NCI-H1930 (cell line): ENCODE measurements around the gene BEGAIN.

ENCODE experiments used
- DNase-seq, 2 experiments: peaks; one replicate each; lab custom pipeline; 2025; lab: John Stamatoyannopoulos, UW

Gene BEGAIN

GRCh38 chr14:100567877-100568163 is 19.4 kb downstream of the BEGAIN start:
- DNase-seq = no peak

- DNase-seq = no peak
Measured at GRCh38 chr14:100567009-100567876, 20.0 kb downstream of the BEGAIN start.

- no peak for DNase-seq
Measured at GRCh38 chr14:100566586-100566985, 20.6 kb downstream of the BEGAIN start.

- no peak for DNase-seq
Measured at GRCh38 chr14:100566119-100566518, 21.1 kb downstream of the BEGAIN start.

GRCh38 chr14:100565650-100566049 is 21.6 kb downstream of the BEGAIN start:
- DNase-seq = no peak

- DNase-seq = no peak
Measured at GRCh38 chr14:100564512-100564911, 22.7 kb downstream of the BEGAIN start.

- DNase-seq = no peak
Measured at GRCh38 chr14:100562751-100563150, 24.5 kb downstream of the BEGAIN start.

GRCh38 chr14:100561005-100561404 is 26.2 kb downstream of the BEGAIN start:
- no peak for DNase-seq

- no peak for DNase-seq
Measured at GRCh38 chr14:100560471-100560870, 26.7 kb downstream of the BEGAIN start.

GRCh38 chr14:100559455-100559854 is 27.8 kb downstream of the BEGAIN start:
- no peak for DNase-seq

GRCh38 chr14:100558966-100559365 is 28.3 kb downstream of the BEGAIN start:
- no peak for DNase-seq

- DNase-seq = no peak
Measured at GRCh38 chr14:100558226-100558625, 29.0 kb downstream of the BEGAIN start.

- no peak for DNase-seq
Measured at GRCh38 chr14:100557658-100558057, 29.6 kb downstream of the BEGAIN start.

GRCh38 chr14:100556936-100557505 is 30.2 kb downstream of the BEGAIN start:
- DNase-seq = no peak

- DNase-seq = no peak
Measured at GRCh38 chr14:100556140-100556475, 31.1 kb downstream of the BEGAIN start.

GRCh38 chr14:100555436-100556139 is 31.6 kb downstream of the BEGAIN start:
- no peak for DNase-seq

GRCh38 chr14:100554696-100555320 is 32.4 kb downstream of the BEGAIN start:
- no peak for DNase-seq

GRCh38 chr14:100554082-100554677 is 33.0 kb downstream of the BEGAIN start:
- DNase-seq = no peak

- DNase-seq = no peak
Measured at GRCh38 chr14:100553471-100553870, 33.7 kb downstream of the BEGAIN start.

GRCh38 chr14:100552524-100553125 is 34.6 kb downstream of the BEGAIN start:
- DNase-seq = no peak

GRCh38 chr14:100551056-100551455 is 36.2 kb downstream of the BEGAIN start:
- DNase-seq = no peak
